NK-92 (cell line): ENCODE results near the gene WDHD1.
"Not testable (repeated sequence)": the region's sequence is repeated elsewhere in the genome, so short reads cannot be mapped to it uniquely, and the experiment has no call there.

Experiments
- DNase-seq: peaks from one replicate; lab custom pipeline; 2025; ENCODE audit not compliant: unreplicated experiment; lab: John Stamatoyannopoulos, UW

The WDHD1 gene

GRCh38 chr14:55047301-55048053 lies 20.6 kb upstream of the WDHD1 start:
- DNase-seq = no peak

GRCh38 chr14:55045087-55045486 lies 18.2 kb upstream of the WDHD1 start:
- no peak for DNase-seq

- DNase-seq = no peak
Observed at GRCh38 chr14:55043528-55043927, 16.6 kb upstream of the WDHD1 start.

GRCh38 chr14:55038708-55039107 lies 11.8 kb upstream of the WDHD1 start:
- DNase-seq = no peak

- DNase-seq = not testable (repeated sequence)
Observed at GRCh38 chr14:55037995-55038394, 11.1 kb upstream of the WDHD1 start.

- DNase-seq = no peak
Observed at GRCh38 chr14:55031190-55031589, 4.3 kb upstream of the WDHD1 start.

GRCh38 chr14:55028476-55028875 lies 1.6 kb upstream of the WDHD1 start:
- DNase-seq = no peak

- no peak for DNase-seq
Observed at GRCh38 chr14:55028066-55028465, 1.2 kb upstream of the WDHD1 start.

GRCh38 chr14:55026441-55026792 lies 482 bp downstream of the WDHD1 start:
- DNase-seq = no peak

GRCh38 chr14:55025948-55026347 lies 951 bp downstream of the WDHD1 start:
- no peak for DNase-seq

GRCh38 chr14:55024365-55024764 lies 2.5 kb downstream of the WDHD1 start:
- DNase-seq = not testable (repeated sequence)

- no peak for DNase-seq
Observed at GRCh38 chr14:55019968-55020554, 6.8 kb downstream of the WDHD1 start.

GRCh38 chr14:55015006-55015405 lies 11.9 kb downstream of the WDHD1 start:
- no peak for DNase-seq

- DNase-seq = no peak
Observed at GRCh38 chr14:55005071-55005470, 21.8 kb downstream of the WDHD1 start.

- DNase-seq = no peak
Observed at GRCh38 chr14:55000381-55000780, 26.5 kb downstream of the WDHD1 start.

GRCh38 chr14:54985156-54985555 lies 41.7 kb downstream of the WDHD1 start:
- no peak for DNase-seq

- no peak for DNase-seq
Observed at GRCh38 chr14:54981698-54982097, 45.2 kb downstream of the WDHD1 start.

- DNase-seq = no peak
Observed at GRCh38 chr14:54979039-54979438, 47.9 kb downstream of the WDHD1 start.

GRCh38 chr14:54976316-54976715 lies 50.6 kb downstream of the WDHD1 start:
- no peak for DNase-seq

GRCh38 chr14:54975856-54976255 lies 51.0 kb downstream of the WDHD1 start:
- no peak for DNase-seq

- DNase-seq = no peak
Observed at GRCh38 chr14:54974788-54975414, 52.0 kb downstream of the WDHD1 start.

- no peak for DNase-seq
Observed at GRCh38 chr14:54967496-54967895, 59.4 kb downstream of the WDHD1 start.
